HG03097 (cell line): Measurements from ENCODE around the gene CTIF.

Experiments
- ATAC-seq: cut with Tn5 transposase; IDR thresholded peaks from one replicate; pipeline ENCODE4 v1.9.1; 2021; ENCODE audit not compliant: unreplicated experiment, low FRiP score

CTIF gene

DNA sequence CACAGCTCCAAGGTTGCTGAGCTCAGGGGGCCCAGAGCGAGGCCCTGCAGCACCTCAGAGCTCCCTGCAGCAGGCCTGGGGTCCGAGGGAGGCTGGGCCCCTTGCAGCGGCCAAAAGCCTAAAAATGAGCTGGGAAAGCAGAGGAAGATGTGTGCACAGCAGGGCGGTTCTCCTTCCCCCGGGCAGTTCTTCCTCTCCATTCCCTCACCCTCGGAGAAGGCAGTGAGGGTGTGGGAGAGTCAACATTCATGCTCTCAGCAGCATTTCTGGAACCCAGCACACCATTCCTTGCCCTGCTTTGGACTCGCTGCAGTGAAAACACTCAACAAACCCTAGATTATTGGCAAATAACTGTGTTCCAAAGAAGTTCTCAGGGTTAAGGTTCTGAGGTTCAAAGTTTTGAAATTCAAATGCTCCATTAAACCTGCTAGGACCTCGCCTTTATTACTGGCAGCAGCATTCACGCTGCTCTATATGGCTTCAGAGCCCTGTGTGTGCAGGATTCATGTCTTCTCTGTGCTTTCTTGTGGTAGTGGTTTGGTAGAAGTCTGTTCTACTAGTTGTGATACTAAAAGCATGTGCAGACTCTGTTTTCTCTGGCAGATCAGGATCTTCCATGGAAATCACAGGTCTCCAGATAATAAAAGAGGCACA lies 79.1 kb downstream of the CTIF start:
- no peak for ATAC-seq

DNA sequence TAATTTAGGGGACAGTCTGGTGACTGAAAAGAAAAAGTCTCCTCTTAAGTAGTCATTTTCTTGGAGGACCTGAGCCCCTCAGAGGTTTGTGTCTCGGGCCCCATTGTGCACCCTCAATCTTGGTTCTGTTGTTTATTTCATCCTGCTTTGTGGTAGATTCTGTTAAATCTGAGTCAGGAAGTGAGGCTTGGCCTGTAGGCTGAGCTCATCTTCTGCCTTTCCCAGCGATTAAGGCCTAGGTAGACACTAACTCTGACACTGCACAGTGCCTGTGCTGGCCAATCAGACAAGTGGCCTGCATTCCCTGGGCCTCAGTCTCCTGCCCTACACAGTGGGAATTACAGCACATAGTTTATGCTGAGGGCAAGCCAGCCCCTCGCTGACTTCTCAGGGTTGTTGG lies 80.2 kb downstream of the CTIF start:
- no peak for ATAC-seq

GRCh38 chr18:48619501-48619900 lies 80.7 kb downstream of the CTIF start:
- no peak for ATAC-seq

- no peak for ATAC-seq
Measured at GRCh38 chr18:48620071-48620470, 81.2 kb downstream of the CTIF start.

- ATAC-seq, result no peak
Measured at GRCh38 chr18:48621240-48621639, 82.4 kb downstream of the CTIF start.

DNA sequence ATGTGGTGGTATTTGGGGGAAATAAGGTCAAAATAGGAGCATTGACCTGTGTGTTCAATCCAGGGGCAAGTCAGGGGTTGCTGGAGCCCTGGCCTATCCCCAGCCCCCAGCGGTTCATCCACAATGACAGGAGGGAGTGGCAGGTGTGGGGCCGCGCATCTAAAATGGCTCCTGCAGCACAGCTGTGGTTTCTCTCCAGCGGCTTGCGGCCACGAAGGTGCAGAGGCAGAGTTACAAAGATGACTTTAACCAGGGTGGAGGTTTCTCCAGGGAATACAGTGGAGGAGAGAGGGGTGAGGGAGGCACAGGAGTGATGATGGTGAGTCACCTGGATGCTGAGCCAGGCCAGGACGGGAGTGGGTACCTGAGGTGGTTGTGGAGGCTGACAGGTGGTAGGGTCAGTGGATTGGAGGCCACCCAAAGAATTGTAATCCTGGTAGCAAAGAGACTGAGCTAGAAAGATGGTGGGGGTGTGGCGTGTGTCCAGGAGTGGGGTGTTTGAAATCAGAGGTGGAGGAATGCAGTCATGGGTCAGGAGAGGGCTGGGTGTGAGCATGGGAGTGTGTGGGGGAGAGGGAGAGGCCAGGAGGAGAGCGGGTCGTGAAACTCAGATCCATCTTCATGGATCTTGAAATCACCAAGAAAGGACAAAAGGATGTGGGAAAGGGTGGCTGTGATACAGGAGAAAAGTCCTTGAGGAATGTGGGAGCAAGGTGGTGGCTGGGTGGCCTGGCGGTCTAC lies 83.2 kb downstream of the CTIF start:
- ATAC-seq, result no peak

GRCh38 chr18:48622911-48623431 lies 84.1 kb downstream of the CTIF start:
- no peak for ATAC-seq

DNA sequence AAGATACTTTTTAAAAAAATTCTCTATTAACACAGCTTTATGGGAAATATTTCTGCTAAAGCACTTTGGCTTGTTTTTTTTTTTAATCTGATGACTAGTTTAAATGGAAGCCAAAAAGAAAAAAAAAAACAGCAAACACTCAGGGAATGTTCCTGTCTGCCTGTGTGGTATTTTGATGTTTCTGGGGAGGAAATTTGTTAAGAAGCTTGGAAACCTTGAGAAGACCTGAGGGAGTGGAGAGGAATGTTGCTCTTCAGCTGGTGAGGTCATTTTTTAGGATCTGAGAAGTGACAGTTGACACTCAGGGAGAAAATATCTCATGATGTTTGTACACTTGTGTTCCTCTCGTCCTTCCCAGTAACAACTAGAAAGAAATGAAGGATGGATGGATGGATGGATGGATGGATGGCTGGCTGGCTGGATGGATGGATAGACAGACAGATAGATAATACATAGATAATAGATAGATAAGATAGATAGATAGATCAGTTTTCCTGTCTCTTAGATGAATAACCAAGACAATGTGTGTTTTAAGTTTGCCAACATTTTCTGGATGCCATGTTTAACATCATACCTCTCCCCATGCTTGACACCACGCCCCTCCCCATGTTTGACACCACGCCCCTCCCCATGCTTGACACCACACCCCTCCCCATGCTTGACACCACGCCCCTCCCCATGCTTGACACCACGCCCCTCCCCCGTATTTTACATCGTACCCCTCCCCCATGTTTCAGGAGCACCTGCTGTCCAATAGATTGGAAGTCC lies 84.8 kb downstream of the CTIF start:
- no peak for ATAC-seq

- ATAC-seq, result no peak
Measured at GRCh38 chr18:48624856-48625255, 86.0 kb downstream of the CTIF start.

GRCh38 chr18:48627216-48627615 lies 88.4 kb downstream of the CTIF start:
- ATAC-seq, result no peak

DNA sequence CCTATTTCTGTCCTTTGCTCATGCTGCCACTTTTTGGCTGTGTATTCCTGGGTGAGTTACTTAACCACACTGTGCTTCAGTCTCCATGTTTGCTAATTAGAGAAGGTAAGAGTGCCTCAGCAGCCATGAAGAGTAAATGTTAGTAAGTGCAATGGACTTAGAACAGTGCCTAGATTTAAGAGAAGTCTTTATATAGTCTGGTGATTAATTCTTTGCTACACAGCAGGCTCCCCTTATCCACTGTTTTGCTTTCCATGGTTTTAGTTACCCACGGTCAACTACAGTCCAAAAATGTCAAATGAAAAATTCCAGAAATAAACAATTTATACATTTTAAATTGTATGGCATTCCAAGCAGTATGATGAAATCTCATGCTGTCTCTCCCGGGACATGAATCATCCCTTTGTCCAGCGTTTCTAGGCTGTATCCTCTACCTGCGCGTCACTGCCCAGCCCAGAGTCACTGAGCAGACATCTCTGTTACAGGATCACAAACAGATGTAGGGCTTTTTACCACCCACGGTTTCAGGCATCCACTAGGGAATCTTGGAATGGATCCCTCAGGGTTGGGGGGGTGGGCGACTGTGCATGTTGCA lies 91.0 kb downstream of the CTIF start:
- ATAC-seq, result no peak

DNA sequence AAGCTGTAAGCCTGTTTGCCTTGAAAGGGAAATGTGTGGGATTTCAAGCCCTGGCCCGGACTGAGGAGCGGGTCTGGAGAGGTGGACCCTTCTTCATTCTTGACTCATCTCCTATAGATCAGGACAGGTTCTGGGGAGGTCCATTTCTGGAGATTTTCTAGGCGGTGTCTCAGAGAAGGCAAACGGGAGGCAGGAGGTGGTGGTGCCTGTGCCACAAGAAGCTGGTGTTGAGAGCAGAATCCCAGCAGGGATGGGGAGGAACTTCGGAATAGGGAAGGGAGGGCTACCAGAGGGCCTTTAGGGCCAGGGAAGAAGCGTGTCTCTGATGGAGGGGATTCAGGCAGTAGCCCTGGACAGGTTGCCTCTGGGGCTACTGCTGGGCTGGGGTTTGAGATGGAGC lies 93.0 kb downstream of the CTIF start:
- ATAC-seq, result no peak

DNA sequence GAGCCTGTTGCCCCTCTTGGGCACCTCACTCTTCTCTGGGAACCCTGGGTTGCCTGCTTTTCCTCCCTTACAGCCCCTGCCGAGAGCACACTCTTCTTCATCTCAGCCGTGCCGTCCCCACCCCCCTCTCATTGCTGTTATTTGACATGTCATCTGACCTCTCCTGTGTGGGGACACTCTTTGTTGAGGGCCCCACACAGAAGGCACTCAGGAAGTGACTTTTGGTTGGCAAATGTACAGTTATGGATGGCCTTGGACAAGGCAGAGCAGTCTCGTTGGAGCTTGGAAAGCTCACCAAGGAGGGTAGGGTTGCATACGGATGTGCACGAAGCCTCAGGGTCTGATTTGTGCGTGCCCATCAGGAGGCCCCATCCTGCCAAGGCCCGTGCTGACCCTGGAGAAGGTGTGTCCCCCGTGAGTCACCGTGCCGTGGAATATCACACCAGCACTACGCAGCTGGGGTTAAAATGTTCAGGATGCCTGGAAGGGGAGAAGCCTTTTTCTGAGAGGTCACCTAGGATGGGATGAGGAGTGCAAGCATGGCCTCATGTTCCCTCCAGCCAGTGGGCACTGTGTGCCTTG lies 93.9 kb downstream of the CTIF start:
- ATAC-seq, result no peak

GRCh38 chr18:48634491-48634890 lies 95.7 kb downstream of the CTIF start:
- ATAC-seq, result no peak

DNA sequence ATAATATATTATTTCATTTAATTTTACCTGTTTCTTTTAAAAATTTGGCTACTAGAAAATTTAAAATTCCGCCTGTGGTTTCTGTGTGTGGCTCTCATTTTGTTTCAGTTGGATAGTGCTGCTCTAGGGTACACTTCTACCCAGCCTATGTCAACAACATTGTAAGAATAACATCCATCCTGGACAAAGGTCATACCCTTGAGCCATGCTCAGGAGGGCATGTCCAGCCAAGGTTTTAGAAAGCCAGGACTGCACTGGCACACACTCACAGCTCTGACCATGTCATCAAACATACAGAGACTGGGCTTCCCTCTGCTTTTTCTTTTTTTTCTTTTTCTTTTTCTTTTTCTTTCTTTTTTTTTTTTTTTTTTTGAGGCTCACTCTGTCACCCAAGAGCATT lies 96.1 kb downstream of the CTIF start:
- no peak for ATAC-seq

GRCh38 chr18:48635806-48636205 lies 97.0 kb downstream of the CTIF start:
- no peak for ATAC-seq

DNA sequence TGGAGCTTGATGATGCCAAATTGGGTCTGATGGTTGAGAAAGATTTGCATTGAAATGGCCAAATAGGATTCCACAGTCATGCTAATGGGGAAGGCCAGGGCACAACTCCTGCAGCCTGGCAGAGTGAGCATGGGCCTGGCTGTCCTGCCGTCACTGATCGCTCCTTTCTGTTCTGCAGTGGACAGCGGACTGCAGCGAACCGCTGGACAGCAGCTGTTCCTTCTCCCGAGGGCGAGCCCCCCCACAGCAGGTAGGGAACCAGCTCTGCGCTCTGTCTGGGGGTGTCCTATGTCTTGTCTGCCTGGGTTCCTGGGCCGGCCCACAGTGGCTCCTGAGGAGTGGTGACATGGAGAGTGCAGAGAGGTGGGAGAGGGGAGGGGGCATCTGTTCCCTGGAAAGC lies 97.6 kb downstream of the CTIF start:
- no peak for ATAC-seq

DNA sequence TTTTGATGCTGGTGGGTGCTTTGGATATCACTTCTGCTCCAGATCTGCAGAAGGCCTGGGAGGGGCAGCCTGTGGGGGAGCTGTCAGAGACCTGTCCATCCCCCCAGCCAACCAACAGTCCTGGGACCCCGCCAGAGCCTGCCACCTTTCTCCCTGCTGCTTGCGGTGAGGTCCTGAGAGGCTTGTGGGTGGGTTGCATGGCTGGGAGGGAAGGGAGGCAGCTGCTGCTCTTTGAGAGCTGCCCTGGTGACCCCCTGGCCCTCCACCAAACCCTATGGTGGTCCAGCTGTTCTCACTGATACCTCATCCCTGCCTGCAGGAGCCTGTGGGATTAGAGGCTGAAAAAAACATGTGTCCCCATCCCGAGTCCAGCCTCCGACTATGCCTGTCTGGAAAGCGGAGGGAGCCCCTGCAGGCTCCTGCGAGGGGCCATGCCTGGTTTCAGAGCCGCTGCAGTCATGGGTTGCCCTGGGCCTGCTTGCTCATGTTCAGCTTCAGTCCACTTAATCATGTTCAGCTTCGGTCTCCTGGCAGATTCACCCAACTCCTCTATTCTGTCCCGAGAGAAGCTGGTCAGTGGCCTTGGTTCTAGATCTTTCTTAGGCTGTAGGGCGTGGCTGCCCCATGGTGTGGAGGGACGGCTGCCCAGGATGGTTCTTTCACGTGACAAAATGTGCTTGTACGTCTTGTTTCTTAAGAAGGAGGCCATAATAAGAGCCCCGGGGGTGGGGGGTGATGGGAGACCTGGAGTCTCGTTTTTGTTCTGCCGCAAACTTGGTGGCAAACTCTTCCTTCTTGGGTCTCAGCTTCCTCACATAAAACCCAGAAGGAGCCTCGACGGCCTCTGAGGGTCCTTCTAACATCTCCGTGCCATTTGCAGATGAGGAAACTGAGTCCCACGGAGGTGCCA lies 98.5 kb downstream of the CTIF start:
- no peak for ATAC-seq

- ATAC-seq, result no peak
Measured at GRCh38 chr18:48638451-48638850, 99.6 kb downstream of the CTIF start.
